Stimulated activated CD4-positive, alpha-beta T cell treated with anti-CD3 and anti-CD28 coated beads, TNF-alpha, amount 100 ng/mL, for 1 hour (primary cell): ENCODE results near the gene MSRB2.

ENCODE experiments used
- DNase-seq, 3 donors: peaks; one replicate each; pipeline ENCODE4 v3.0.0-alpha.2; 2020; ENCODE audit warnings: low read depth in 3 of 3, low spot score in 1 of 3

Gene MSRB2

GRCh38 chr10:23110722-23111516, 15.5 kb downstream of the MSRB2 start:
- no peak for DNase-seq

- no peak for DNase-seq
Observed at GRCh38 chr10:23111517-23112286, 16.3 kb downstream of the MSRB2 start.

- no peak for DNase-seq
Observed at GRCh38 chr10:23114228-23114850, 19.0 kb downstream of the MSRB2 start.

- no peak for DNase-seq
Observed at GRCh38 chr10:23116486-23117205, 21.3 kb downstream of the MSRB2 start.

- no peak for DNase-seq
Observed at GRCh38 chr10:23120001-23120934, 24.9 kb downstream of the MSRB2 start.

GRCh38 chr10:23121135-23121534, 25.8 kb downstream of the MSRB2 start:
- no peak for DNase-seq

- DNase-seq = no peak
Observed at GRCh38 chr10:23136462-23136861, 41.1 kb downstream of the MSRB2 start.

- no peak for DNase-seq
Observed at GRCh38 chr10:23139677-23140076, 44.3 kb downstream of the MSRB2 start.

- DNase-seq = no peak
Observed at GRCh38 chr10:23141995-23142394, 46.6 kb downstream of the MSRB2 start.

- DNase-seq = no peak
Observed at GRCh38 chr10:23146258-23146657, 50.9 kb downstream of the MSRB2 start.

- DNase-seq = no peak
Observed at GRCh38 chr10:23147035-23147434, 51.7 kb downstream of the MSRB2 start.

GRCh38 chr10:23148214-23148613, 52.8 kb downstream of the MSRB2 start:
- no peak for DNase-seq

GRCh38 chr10:23150091-23150490, 54.7 kb downstream of the MSRB2 start:
- DNase-seq = no peak

- no peak for DNase-seq
Observed at GRCh38 chr10:23150610-23151009, 55.2 kb downstream of the MSRB2 start.

- no peak for DNase-seq
Observed at GRCh38 chr10:23151071-23151470, 55.7 kb downstream of the MSRB2 start.

GRCh38 chr10:23155169-23155568, 59.8 kb downstream of the MSRB2 start:
- DNase-seq = no peak

- no peak for DNase-seq
Observed at GRCh38 chr10:23156447-23157150, 61.2 kb downstream of the MSRB2 start.

- DNase-seq = no peak
Observed at GRCh38 chr10:23157239-23157681, 61.9 kb downstream of the MSRB2 start.

- no peak for DNase-seq
Observed at GRCh38 chr10:23157691-23158369, 62.5 kb downstream of the MSRB2 start.
